ENCODE data around the gene LTB4R2.

- TF ChIP-seq CTCF (IDR thresholded peaks at IDR 0.05) = no peak
- TF ChIP-seq POLR2AphosphoS5 (IDR thresholded peaks at IDR 0.05) = no peak
These were observed 29.6 kb downstream of the LTB4R2 start, which contains the start of gene RIPK3 for GRCh38 chr14:24339284-24340151.

All from sigmoid colon (tissue), 4 donors.